HCT116 (cell line): Measurements from ENCODE around the gene ZNF236. TPM values are rescaled to one million over a fixed set of nuclear protein-coding genes. Genes with fewer than 3 reads are reported as not detected.
"Not testable (repeated sequence)": the region's sequence is repeated elsewhere in the genome, so short reads cannot be mapped to it uniquely, and the experiment has no call there.

Experiments used
- ATAC-seq: fragments of 200-7000 bp; cut with Tn5 transposase; 2 replicates; pipeline ENCODE4 v1.9.1; 2020; ENCODE audit warnings: mild to moderate bottlenecking, moderate library complexity
- BruUV-seq: library from RNA; stranded (reverse); fragments of 400-500 nt; replicated peaks from 2 replicates; lab custom pipeline; 2021; lab: Mats Ljungman, UMichigan
- CTCF ChIA-PET: fragments of 300-600 bp; sonication (Branson Sonifier 250); formaldehyde crosslinking; loops from one replicate; lab custom pipeline; 2021; ENCODE audit warnings: antibody characterized with exemption; lab: Charles Lee
- POLR2A ChIA-PET: fragments of 300-600, 350-600 bp; sonication (Branson Sonifier 250); formaldehyde crosslinking; loops from one replicate; lab custom pipeline; 2021; ENCODE audit warnings: antibody characterized with exemption; lab: Charles Lee
- RAD21 ChIA-PET, 2 experiments: fragments of 300-600 bp; sonication (Branson Sonifier 250); formaldehyde crosslinking; loops; one replicate each; lab custom pipeline; 2023; ENCODE audit warnings: low total read pairs in 2 of 2; ENCODE audit not compliant: uncharacterized antibody in 2 of 2, unreplicated experiment in 2 of 2, low non-redundant PET in 1 of 2; lab: Charles Lee
- DNase-seq: peaks from one replicate; pipeline ENCODE4 v3.0.0-alpha.2; 2010; ENCODE audit warnings: low read depth, low spot score
- H2AFZ ChIP-seq: fragments of 200-600 bp; shearing (Covaris generic), sonication (generic); 2 replicates; pipeline ENCODE4 v1.6.1; 2017; ENCODE audit warnings: low read depth, mixed run types, mixed read lengths, antibody characterized with exemption, low read length; ENCODE audit not compliant: poor library complexity, severe bottlenecking
- H3K27ac ChIP-seq: 2 replicates; pipeline ENCODE4 v1.5.1; 2012; ENCODE audit warnings: low read depth, low read length
- H3K27me3 ChIP-seq: fragments of 200-600 bp; sonication (generic); 2 replicates; pipeline ENCODE4 v1.6.1; 2016; ENCODE audit warnings: mixed run types, low read length, mixed read lengths; ENCODE audit not compliant: insufficient read depth
- H3K36me3 ChIP-seq, 2 experiments: fragments of 200-500 bp in 1 of 2; fragments of 200-600 bp in 1 of 2; sonication (Bioruptor generic) in 1 of 2; sonication (generic) in 1 of 2; 2 replicates each; pipeline versions ENCODE4 v1.5.1 to v1.6.1; 2014 to 2016; ENCODE audit warnings: low read length in 2 of 2, inconsistent platforms in 1 of 2, mixed read lengths in 1 of 2, mixed run types in 1 of 2; ENCODE audit not compliant: insufficient read depth in 2 of 2, control insufficient read depth in 1 of 2
- H3K4me1 ChIP-seq, 2 experiments: fragments of 200-600 bp in 1 of 2; sonication (generic) in 1 of 2; 2 replicates each; pipeline versions ENCODE4 v1.5.1 to v1.6.1; 2012 to 2017; ENCODE audit warnings: low read length in 2 of 2, inconsistent platforms in 1 of 2, mild to moderate bottlenecking in 1 of 2, mixed read lengths in 1 of 2, mixed run types in 1 of 2, moderate library complexity in 1 of 2; ENCODE audit not compliant: insufficient read depth in 2 of 2, control insufficient read depth in 1 of 2
- H3K4me2 ChIP-seq: fragments of 200-600 bp; sonication (generic); 2 replicates; pipeline ENCODE4 v1.6.1; 2017; ENCODE audit warnings: mixed run types, low read length, mixed read lengths
- H3K4me3 ChIP-seq, 2 experiments: fragments of 200-600 bp in 1 of 2; sonication (generic) in 1 of 2; replicated peaks in 1 of 2; 2 replicates each; pipeline ENCODE4 v1.5.1; 2011 to 2016; ENCODE audit warnings: low read length in 2 of 2, control low read depth in 1 of 2, low read depth in 1 of 2, mild to moderate bottlenecking in 1 of 2, mixed read lengths in 1 of 2, mixed run types in 1 of 2
- H3K79me2 ChIP-seq: fragments of 200-600 bp; sonication (generic); 2 replicates; pipeline ENCODE4 v1.6.1; 2017; ENCODE audit warnings: mild to moderate bottlenecking, mixed run types, low read length, moderate library complexity, mixed read lengths; ENCODE audit not compliant: insufficient read depth
- H3K9ac ChIP-seq: fragments of 200-600 bp; sonication (generic); 2 replicates; pipeline ENCODE4 v1.6.1; 2016; ENCODE audit warnings: low read length, mixed read lengths
- H3K9me2 ChIP-seq: fragments of 200-600 bp; sonication (generic), shearing (Covaris generic); 2 replicates; pipeline ENCODE4 v1.6.1; 2017; ENCODE audit warnings: mixed run types, mild to moderate bottlenecking, moderate library complexity; ENCODE audit not compliant: insufficient read depth
- H3K9me3 ChIP-seq, 2 experiments: fragments of 200-500 bp in 1 of 2; fragments of 200-600 bp in 1 of 2; sonication (Bioruptor generic) in 1 of 2; sonication (generic) in 1 of 2; 2 replicates each; pipeline ENCODE4 v1.6.1; 2014 to 2017; ENCODE audit warnings: low read length in 2 of 2, mixed read lengths in 2 of 2, inconsistent platforms in 1 of 2, low read depth in 1 of 2, mild to moderate bottlenecking in 1 of 2, mixed run types in 1 of 2, moderate library complexity in 1 of 2; ENCODE audit not compliant: control insufficient read depth in 1 of 2, insufficient read depth in 1 of 2
- H4K20me1 ChIP-seq: fragments of 200-600 bp; sonication (generic), shearing (Covaris generic); 2 replicates; pipeline ENCODE4 v1.6.1; 2017; ENCODE audit warnings: mixed run types, mild to moderate bottlenecking, moderate library complexity; ENCODE audit not compliant: insufficient read depth
- CBX3 ChIP-seq: IDR thresholded peaks from 2 replicates; pipeline ENCODE4 v1.6.1; 2012; ENCODE audit warnings: low read depth
- CEBPB ChIP-seq: IDR thresholded peaks from 2 replicates; pipeline ENCODE4 v1.6.1; 2012; ENCODE audit warnings: low read depth
- EGR1 ChIP-seq: IDR thresholded peaks from 2 replicates; pipeline ENCODE4 v1.6.1; 2012; ENCODE audit warnings: low read depth
- ELF1 ChIP-seq: IDR thresholded peaks from 2 replicates; pipeline ENCODE4 v1.6.1; 2012; ENCODE audit warnings: low read depth, borderline replicate concordance
- EZH2 ChIP-seq: fragments of 200-600 bp; sonication (generic); IDR thresholded peaks from 2 replicates; pipeline ENCODE4 v1.6.1; 2017; ENCODE audit warnings: antibody characterized with exemption, mixed run types
- FOSL1 ChIP-seq: IDR thresholded peaks from 2 replicates; pipeline ENCODE4 v1.6.1; 2012; ENCODE audit warnings: low read depth
- POLR2AphosphoS5 ChIP-seq: IDR thresholded peaks from 2 replicates; pipeline ENCODE4 v1.6.1; 2011; ENCODE audit warnings: mild to moderate bottlenecking, low read depth, low read length, moderate library complexity
- RAD21 ChIP-seq: IDR thresholded peaks from 2 replicates; pipeline ENCODE4 v1.6.1; 2012; ENCODE audit warnings: low read depth, mild to moderate bottlenecking
- SIN3A ChIP-seq: IDR thresholded peaks from 2 replicates; pipeline ENCODE4 v1.6.1; 2012; ENCODE audit warnings: low read depth
- SP1 ChIP-seq: IDR thresholded peaks from 2 replicates; pipeline ENCODE4 v1.6.1; 2012; ENCODE audit warnings: low read depth
- intact Hi-C: fragments of 100-400 bp; cut with micrococcal nuclease; formaldehyde crosslinking; loops from 2 replicates; pipeline ENCODE4 v1.10.0; 2022
- total RNA-seq: library from RNA; stranded (reverse); gene quantifications from one replicate; pipeline ENCODE4 v1.2.1, GENCODE V29; 2021; ENCODE audit not compliant: unreplicated experiment
- TF ChIP-seq, protein P1 (sequence below), 3 experiments: fragments of 200-600 bp in 1 of 3; sonication (generic) in 1 of 3; IDR thresholded peaks in 2 of 3; conservative IDR thresholded peaks in 1 of 3; 2 replicates each; pipeline ENCODE4 v1.5.1; 2012 to 2017; ENCODE audit warnings: low read depth in 2 of 3, low read length in 2 of 3, antibody characterized with exemption in 1 of 3, borderline replicate concordance in 1 of 3, control low read depth in 1 of 3, mild to moderate bottlenecking in 1 of 3, mixed read lengths in 1 of 3, mixed run types in 1 of 3, moderate library complexity in 1 of 3; ENCODE audit not compliant: insufficient read depth in 1 of 3
- TF ChIP-seq, protein P2 (sequence below): IDR thresholded peaks from 2 replicates; pipeline ENCODE4 v1.6.1; 2012
- TF ChIP-seq, protein P3 (sequence below): IDR thresholded peaks from 2 replicates; pipeline ENCODE4 v1.6.1; 2012; ENCODE audit warnings: low read depth

Gene ZNF236
- total RNA-seq, 1 experiment from 2014 or later = 15.0 TPM

DNA sequence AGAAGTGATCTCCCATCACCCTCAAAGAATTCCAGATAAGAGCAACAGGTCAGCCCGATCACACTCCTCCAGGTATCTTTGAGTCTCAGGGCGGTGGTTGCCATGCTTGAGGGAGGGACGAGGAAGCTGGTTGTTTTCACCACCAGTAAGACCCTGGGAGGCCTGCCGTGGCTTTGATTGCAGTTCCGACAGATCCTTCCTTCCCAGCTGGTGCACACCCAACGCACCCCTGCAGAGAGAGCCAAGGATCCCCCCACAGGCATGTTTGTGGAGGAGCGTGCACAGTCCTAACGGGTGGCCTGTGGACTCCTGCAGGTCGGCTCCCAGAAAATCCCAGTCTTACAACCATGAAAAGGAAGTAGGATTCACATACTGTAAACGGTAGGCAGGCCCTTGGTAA is 13.8 kb upstream of the ZNF236 start:
- H3K9me3 ChIP-seq = no peaks in the 10 kb centered on the region
- H3K4me1 ChIP-seq = peaks cover 6 to 15% of the 10 kb centered on the region in 2 experiments
- DNase-seq = no peak
- no peak for ATAC-seq
- ChIA-PET POLR2A (interaction anchor here (0.7 kb wide), 1 partner anchor 333 kb away, joined by 4 read pairs; no protein-coding TSS in a partner anchor), RAD21 (no interaction called here), CTCF (no interaction called here)
- TF ChIP-seq EGR1 (no peak), EZH2 (no peak), SP1 (no peak), ELF1 (no peak), CEBPB (no peak), SIN3A (no peak), POLR2AphosphoS5 (no peak), FOSL1 (no peak), RAD21 (no peak), CBX3 (no peak)
- TF ChIP-seq, protein P1, sequence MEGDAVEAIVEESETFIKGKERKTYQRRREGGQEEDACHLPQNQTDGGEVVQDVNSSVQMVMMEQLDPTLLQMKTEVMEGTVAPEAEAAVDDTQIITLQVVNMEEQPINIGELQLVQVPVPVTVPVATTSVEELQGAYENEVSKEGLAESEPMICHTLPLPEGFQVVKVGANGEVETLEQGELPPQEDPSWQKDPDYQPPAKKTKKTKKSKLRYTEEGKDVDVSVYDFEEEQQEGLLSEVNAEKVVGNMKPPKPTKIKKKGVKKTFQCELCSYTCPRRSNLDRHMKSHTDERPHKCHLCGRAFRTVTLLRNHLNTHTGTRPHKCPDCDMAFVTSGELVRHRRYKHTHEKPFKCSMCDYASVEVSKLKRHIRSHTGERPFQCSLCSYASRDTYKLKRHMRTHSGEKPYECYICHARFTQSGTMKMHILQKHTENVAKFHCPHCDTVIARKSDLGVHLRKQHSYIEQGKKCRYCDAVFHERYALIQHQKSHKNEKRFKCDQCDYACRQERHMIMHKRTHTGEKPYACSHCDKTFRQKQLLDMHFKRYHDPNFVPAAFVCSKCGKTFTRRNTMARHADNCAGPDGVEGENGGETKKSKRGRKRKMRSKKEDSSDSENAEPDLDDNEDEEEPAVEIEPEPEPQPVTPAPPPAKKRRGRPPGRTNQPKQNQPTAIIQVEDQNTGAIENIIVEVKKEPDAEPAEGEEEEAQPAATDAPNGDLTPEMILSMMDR (IDR thresholded peaks at IDR 0.05 in 2 of 3, conservative IDR thresholded peaks at IDR 0.05 in 1 of 3; ENCODE audit: borderline replicate concordance in 1 of 3, insufficient read depth in 1 of 3, low read depth in 2 of 3, low read length in 2 of 3) = no peak
- TF ChIP-seq, protein P2, sequence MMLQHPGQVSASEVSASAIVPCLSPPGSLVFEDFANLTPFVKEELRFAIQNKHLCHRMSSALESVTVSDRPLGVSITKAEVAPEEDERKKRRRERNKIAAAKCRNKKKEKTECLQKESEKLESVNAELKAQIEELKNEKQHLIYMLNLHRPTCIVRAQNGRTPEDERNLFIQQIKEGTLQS = no peak
- TF ChIP-seq, protein P3, sequence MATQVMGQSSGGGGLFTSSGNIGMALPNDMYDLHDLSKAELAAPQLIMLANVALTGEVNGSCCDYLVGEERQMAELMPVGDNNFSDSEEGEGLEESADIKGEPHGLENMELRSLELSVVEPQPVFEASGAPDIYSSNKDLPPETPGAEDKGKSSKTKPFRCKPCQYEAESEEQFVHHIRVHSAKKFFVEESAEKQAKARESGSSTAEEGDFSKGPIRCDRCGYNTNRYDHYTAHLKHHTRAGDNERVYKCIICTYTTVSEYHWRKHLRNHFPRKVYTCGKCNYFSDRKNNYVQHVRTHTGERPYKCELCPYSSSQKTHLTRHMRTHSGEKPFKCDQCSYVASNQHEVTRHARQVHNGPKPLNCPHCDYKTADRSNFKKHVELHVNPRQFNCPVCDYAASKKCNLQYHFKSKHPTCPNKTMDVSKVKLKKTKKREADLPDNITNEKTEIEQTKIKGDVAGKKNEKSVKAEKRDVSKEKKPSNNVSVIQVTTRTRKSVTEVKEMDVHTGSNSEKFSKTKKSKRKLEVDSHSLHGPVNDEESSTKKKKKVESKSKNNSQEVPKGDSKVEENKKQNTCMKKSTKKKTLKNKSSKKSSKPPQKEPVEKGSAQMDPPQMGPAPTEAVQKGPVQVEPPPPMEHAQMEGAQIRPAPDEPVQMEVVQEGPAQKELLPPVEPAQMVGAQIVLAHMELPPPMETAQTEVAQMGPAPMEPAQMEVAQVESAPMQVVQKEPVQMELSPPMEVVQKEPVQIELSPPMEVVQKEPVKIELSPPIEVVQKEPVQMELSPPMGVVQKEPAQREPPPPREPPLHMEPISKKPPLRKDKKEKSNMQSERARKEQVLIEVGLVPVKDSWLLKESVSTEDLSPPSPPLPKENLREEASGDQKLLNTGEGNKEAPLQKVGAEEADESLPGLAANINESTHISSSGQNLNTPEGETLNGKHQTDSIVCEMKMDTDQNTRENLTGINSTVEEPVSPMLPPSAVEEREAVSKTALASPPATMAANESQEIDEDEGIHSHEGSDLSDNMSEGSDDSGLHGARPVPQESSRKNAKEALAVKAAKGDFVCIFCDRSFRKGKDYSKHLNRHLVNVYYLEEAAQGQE = no peak
- no peak overlapping the region for H3K27ac ChIP-seq
- BruUV-seq = no TSS peak
- H3K27me3 ChIP-seq = no peaks in the 10 kb centered on the region
- H3K9me2 ChIP-seq = no peaks in the 10 kb centered on the region
- no peak overlapping the region for H2AFZ ChIP-seq
- no peak overlapping the region for H3K4me3 ChIP-seq
- no peaks in the 10 kb centered on the region for H3K79me2 ChIP-seq
- no peak overlapping the region for H3K9ac ChIP-seq
- intact Hi-C loops = loop anchor here (10.0 kb wide), 2 partner anchors 314 to 396 kb away; partner anchors contain the start of gene ZNF516
- H3K4me2 ChIP-seq = no peak overlapping the region
- H4K20me1 ChIP-seq = no peaks in the 10 kb centered on the region
- no peaks in the 10 kb centered on the region for H3K36me3 ChIP-seq

DNA sequence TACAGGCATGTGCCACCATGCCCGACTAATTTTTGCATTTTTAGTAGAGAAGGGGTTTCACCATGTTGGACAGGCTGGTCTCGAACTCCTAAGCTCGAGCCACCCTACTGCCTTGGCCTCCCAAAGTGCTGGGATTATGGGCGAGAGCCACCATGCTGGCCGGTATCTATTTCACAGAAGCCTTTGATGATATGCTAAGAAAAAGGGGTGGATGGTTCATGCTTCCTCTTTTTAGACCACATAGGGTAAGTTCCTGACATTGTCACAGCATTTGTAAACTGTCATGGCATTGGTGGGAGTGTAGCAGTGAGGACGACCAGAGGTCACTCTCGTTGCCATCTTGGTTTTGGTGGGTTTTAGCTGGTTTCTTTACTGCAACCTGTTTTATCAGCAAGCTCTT is 10.8 kb upstream of the ZNF236 start:
- H3K9ac ChIP-seq, H3K9me2 ChIP-seq, RAD21 ChIA-PET, H3K9me3 ChIP-seq, H3K4me2 ChIP-seq, H2AFZ ChIP-seq, H3K4me1 ChIP-seq, DNase-seq, H3K27ac ChIP-seq, H3K4me3 ChIP-seq, intact Hi-C loops, BruUV-seq, ATAC-seq, H4K20me1 ChIP-seq, POLR2A ChIA-PET, H3K79me2 ChIP-seq, H3K27me3 ChIP-seq, H3K36me3 ChIP-seq: not testable (repeated sequence)
- CTCF ChIA-PET = interaction anchor here (0.8 to 2.1 kb wide), 2 partner anchors 8 to 10 kb away, joined by 3 to 11 read pairs; no protein-coding TSS in a partner anchor
